RPMI8226 (cell line): ENCODE results near the gene TGM2.

Source experiments
- DNase-seq: peaks from one replicate; pipeline ENCODE4 v3.0.0-alpha.2; 2015

TGM2 gene

GRCh38 chr20:38175304-38176180 is 10.5 kb upstream of the TGM2 start:
- no peak for DNase-seq

GRCh38 chr20:38173237-38174156 is 8.4 kb upstream of the TGM2 start:
- DNase-seq = no peak

GRCh38 chr20:38172408-38172807 is 7.3 kb upstream of the TGM2 start:
- no peak for DNase-seq

- DNase-seq = no peak
These were observed 6.6 kb upstream of the TGM2 start for GRCh38 chr20:38171675-38172043.

- DNase-seq = no peak
These were observed 6.0 kb upstream of the TGM2 start for GRCh38 chr20:38170826-38171674.

- DNase-seq = no peak
These were observed 5.3 kb upstream of the TGM2 start for GRCh38 chr20:38170219-38170825.

GRCh38 chr20:38169636-38170193 is 4.6 kb upstream of the TGM2 start:
- DNase-seq = no peak

GRCh38 chr20:38168791-38169589 is 3.9 kb upstream of the TGM2 start:
- DNase-seq = no peak

GRCh38 chr20:38167851-38168760 is 3.0 kb upstream of the TGM2 start:
- DNase-seq = no peak

GRCh38 chr20:38167328-38167850 is 2.3 kb upstream of the TGM2 start:
- DNase-seq = no peak

GRCh38 chr20:38166703-38167233 is 1.7 kb upstream of the TGM2 start:
- DNase-seq = no peak

- no peak for DNase-seq
These were observed 1.1 kb upstream of the TGM2 start for GRCh38 chr20:38165966-38166702.

GRCh38 chr20:38164624-38165088 is 414 bp downstream of the TGM2 start:
- no peak for DNase-seq

- DNase-seq = no peak
These were observed 1.0 kb downstream of the TGM2 start for GRCh38 chr20:38164069-38164468.

GRCh38 chr20:38162878-38163875 is 1.9 kb downstream of the TGM2 start:
- DNase-seq = no peak

- DNase-seq = no peak
These were observed 2.9 kb downstream of the TGM2 start for GRCh38 chr20:38162149-38162548.

- no peak for DNase-seq
These were observed 3.7 kb downstream of the TGM2 start for GRCh38 chr20:38161412-38161774.
